HEK293 (cell line): ENCODE results near the gene CBY1.
A peak's percentile ranks its signal among the peaks of the same experiment; 100 is the strongest.

Source experiments
- FEZF1 ChIP-seq: fragments of 450-650 bp; formaldehyde crosslinking; IDR thresholded peaks from 2 replicates; pipeline ENCODE4 v1.5.1; 2016; ENCODE audit warnings: missing biosample characterization, missing genetic modification characterization
- GLI2 ChIP-seq: fragments of 450-650 bp; formaldehyde crosslinking; IDR thresholded peaks from 2 replicates; pipeline ENCODE4; 2017; ENCODE audit warnings: missing biosample characterization, missing genetic modification characterization, low read depth, borderline replicate concordance
- KLF10 ChIP-seq: fragments of 450-650 bp; IDR thresholded peaks from 2 replicates; pipeline ENCODE4 v1.5.1; 2018; ENCODE audit warnings: missing biosample characterization, mild to moderate bottlenecking, missing genetic modification characterization
- OVOL3 ChIP-seq: fragments of 450-650 bp; formaldehyde crosslinking; IDR thresholded peaks from 2 replicates; pipeline ENCODE4 v1.5.1; 2016; ENCODE audit warnings: missing biosample characterization, missing genetic modification characterization
- RBAK ChIP-seq: fragments of 450-650 bp; formaldehyde crosslinking; IDR thresholded peaks from 2 replicates; pipeline ENCODE4 v1.5.1; 2016; ENCODE audit warnings: missing biosample characterization, missing genetic modification characterization
- SP2 ChIP-seq: fragments of 450-650 bp; formaldehyde crosslinking; IDR thresholded peaks from 2 replicates; pipeline ENCODE4 v1.5.1; 2016; ENCODE audit warnings: missing biosample characterization, missing genetic modification characterization
- TRIM28 ChIP-seq: IDR thresholded peaks from 2 replicates; pipeline ENCODE4 v1.6.1; 2011; ENCODE audit warnings: low read length, control low read depth, borderline replicate concordance
- ZBTB20 ChIP-seq: fragments of 450-650 bp; formaldehyde crosslinking; IDR thresholded peaks from 2 replicates; pipeline ENCODE4 v1.5.1; 2016; ENCODE audit warnings: missing biosample characterization, missing genetic modification characterization
- ZBTB48 ChIP-seq: fragments of 450-650 bp; formaldehyde crosslinking; IDR thresholded peaks from 2 replicates; pipeline ENCODE4 v1.5.1; 2016; ENCODE audit warnings: missing biosample characterization, missing genetic modification characterization
- ZBTB7A ChIP-seq: fragments of 450-650 bp; formaldehyde crosslinking; IDR thresholded peaks from 2 replicates; pipeline ENCODE4 v1.5.1; 2016; ENCODE audit warnings: low read depth, missing biosample characterization, missing genetic modification characterization
- ZNF112 ChIP-seq: fragments of 450-650 bp; formaldehyde crosslinking; IDR thresholded peaks from 2 replicates; pipeline ENCODE4 v1.5.0; 2017; ENCODE audit warnings: missing biosample characterization, missing genetic modification characterization
- ZNF155 ChIP-seq: fragments of 450-650 bp; formaldehyde crosslinking; IDR thresholded peaks from 2 replicates; pipeline ENCODE4 v1.5.1; 2016; ENCODE audit warnings: missing biosample characterization, missing genetic modification characterization
- ZNF184 ChIP-seq: fragments of 450-650 bp; IDR thresholded peaks from 2 replicates; pipeline ENCODE4 v1.5.1; 2018; ENCODE audit warnings: missing biosample characterization, mild to moderate bottlenecking, missing genetic modification characterization
- ZNF2 ChIP-seq: fragments of 450-650 bp; formaldehyde crosslinking; IDR thresholded peaks from 2 replicates; pipeline ENCODE4 v1.5.1; 2016; ENCODE audit warnings: missing biosample characterization, missing genetic modification characterization
- ZNF202 ChIP-seq: fragments of 450-650 bp; formaldehyde crosslinking; IDR thresholded peaks from 2 replicates; pipeline ENCODE4 v1.5.1; 2016; ENCODE audit warnings: missing biosample characterization, missing genetic modification characterization, borderline replicate concordance
- ZNF211 ChIP-seq: fragments of 450-650 bp; formaldehyde crosslinking; IDR thresholded peaks from 2 replicates; pipeline ENCODE4 v1.5.1; 2016; ENCODE audit warnings: low read depth, missing biosample characterization, missing genetic modification characterization
- ZNF248 ChIP-seq: fragments of 450-650 bp; formaldehyde crosslinking; IDR thresholded peaks from 2 replicates; pipeline ENCODE4 v1.5.1; 2017; ENCODE audit warnings: missing biosample characterization, missing genetic modification characterization
- ZNF501 ChIP-seq: fragments of 450-650 bp; formaldehyde crosslinking; IDR thresholded peaks from 2 replicates; pipeline ENCODE4 v1.5.1; 2016; ENCODE audit warnings: missing biosample characterization, missing genetic modification characterization
- ZNF548 ChIP-seq: fragments of 450-650 bp; formaldehyde crosslinking; IDR thresholded peaks from 2 replicates; pipeline ENCODE4 v1.5.1; 2016; ENCODE audit warnings: missing biosample characterization, missing genetic modification characterization
- ZNF549 ChIP-seq: fragments of 450-650 bp; IDR thresholded peaks from 2 replicates; pipeline ENCODE4 v1.5.1; 2018; ENCODE audit warnings: missing biosample characterization, missing genetic modification characterization, mild to moderate bottlenecking, inconsistent platforms, moderate library complexity
- ZNF555 ChIP-seq: fragments of 450-650 bp; formaldehyde crosslinking; conservative IDR thresholded peaks from 2 replicates; pipeline ENCODE4 v1.5.1; 2017; ENCODE audit warnings: missing biosample characterization, mild to moderate bottlenecking, missing genetic modification characterization, inconsistent platforms
- ZNF561 ChIP-seq: fragments of 450-650 bp; IDR thresholded peaks from 2 replicates; pipeline ENCODE4 v1.5.1; 2018; ENCODE audit warnings: missing biosample characterization, missing genetic modification characterization, borderline replicate concordance
- ZNF626 ChIP-seq: fragments of 450-650 bp; sonication (Bioruptor Pico); formaldehyde crosslinking; IDR thresholded peaks from 2 replicates; pipeline ENCODE4 v1.5.1; 2018; ENCODE audit warnings: missing biosample characterization, missing genetic modification characterization, inconsistent platforms
- ZNF660 ChIP-seq: fragments of 450-650 bp; IDR thresholded peaks from 2 replicates; pipeline ENCODE4 v1.5.1; 2018; ENCODE audit warnings: missing biosample characterization, mild to moderate bottlenecking, missing genetic modification characterization
- ZNF843 ChIP-seq: fragments of 450-650 bp; formaldehyde crosslinking; IDR thresholded peaks from 2 replicates; pipeline ENCODE4 v1.5.1; 2016; ENCODE audit warnings: missing biosample characterization, missing genetic modification characterization
- ZXDB ChIP-seq: fragments of 450-650 bp; formaldehyde crosslinking; IDR thresholded peaks from 2 replicates; pipeline ENCODE4 v1.5.1; 2016; ENCODE audit warnings: missing biosample characterization, missing genetic modification characterization
- TF ChIP-seq, protein P1 (sequence below): fragments of 450-650 bp; formaldehyde crosslinking; IDR thresholded peaks from 2 replicates; pipeline ENCODE4 v1.5.1; 2017; ENCODE audit warnings: missing biosample characterization, missing genetic modification characterization
- TF ChIP-seq, protein P2 (sequence below): fragments of 450-650 bp; formaldehyde crosslinking; IDR thresholded peaks from 2 replicates; pipeline ENCODE4 v1.5.1; 2016; ENCODE audit warnings: missing biosample characterization, missing genetic modification characterization
- TF ChIP-seq, protein P3 (sequence below): fragments of 450-650 bp; formaldehyde crosslinking; IDR thresholded peaks from 2 replicates; pipeline ENCODE4 v1.5.1; 2017; ENCODE audit warnings: missing biosample characterization, missing genetic modification characterization
- TF ChIP-seq, protein P4 (sequence below): fragments of 450-650 bp; formaldehyde crosslinking; IDR thresholded peaks from 2 replicates; pipeline ENCODE4 v1.5.1; 2017; ENCODE audit warnings: missing biosample characterization, missing genetic modification characterization
- TF ChIP-seq, protein P5 (sequence below): fragments of 450-650 bp; formaldehyde crosslinking; IDR thresholded peaks from 2 replicates; pipeline ENCODE4 v1.5.1; 2016; ENCODE audit warnings: missing biosample characterization, missing genetic modification characterization, borderline replicate concordance

Gene CBY1

DNA sequence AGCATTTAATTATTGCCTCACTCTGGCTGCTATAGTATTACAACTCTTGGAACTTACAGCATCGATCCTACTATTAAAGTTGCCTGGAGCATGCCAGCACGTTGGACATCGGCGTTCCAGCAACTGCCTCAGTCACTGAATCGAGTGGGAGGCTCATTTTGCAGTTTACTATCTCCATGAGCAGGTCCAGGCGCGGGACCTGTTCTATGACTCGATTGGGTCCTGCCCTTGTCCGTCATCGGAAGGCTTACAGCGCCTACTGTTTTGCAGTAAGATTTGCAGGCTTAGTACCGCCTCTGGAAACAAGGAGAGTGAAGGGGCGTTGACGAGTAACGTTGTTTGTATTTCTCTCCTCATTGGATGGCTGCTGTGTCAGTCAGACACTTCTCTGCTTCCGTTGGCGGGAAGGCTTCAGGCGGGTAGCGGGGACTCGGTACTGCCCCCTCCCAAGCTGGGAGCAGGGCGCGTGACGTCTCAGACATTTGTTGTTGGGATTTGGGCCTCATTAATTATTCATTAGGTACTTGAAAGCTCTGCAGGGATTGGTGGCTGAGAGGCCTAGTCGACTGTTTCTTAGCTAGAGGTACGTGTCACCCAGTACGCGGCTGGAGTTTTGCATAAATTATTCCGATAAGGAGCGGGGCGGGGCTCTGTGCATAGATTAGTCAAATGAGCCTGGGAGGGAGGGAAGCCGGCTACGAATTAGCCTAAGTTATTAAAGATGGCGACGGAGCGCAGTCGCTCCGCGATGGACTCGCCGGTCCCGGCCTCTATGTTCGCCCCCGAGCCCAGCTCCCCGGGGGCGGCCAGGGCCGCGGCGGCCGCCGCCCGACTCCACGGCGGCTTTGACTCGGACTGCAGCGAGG, 49.0 kb downstream of the CBY1 start, which contains the start of gene GTPBP1 (continued):
- TF ChIP-seq, protein P1, sequence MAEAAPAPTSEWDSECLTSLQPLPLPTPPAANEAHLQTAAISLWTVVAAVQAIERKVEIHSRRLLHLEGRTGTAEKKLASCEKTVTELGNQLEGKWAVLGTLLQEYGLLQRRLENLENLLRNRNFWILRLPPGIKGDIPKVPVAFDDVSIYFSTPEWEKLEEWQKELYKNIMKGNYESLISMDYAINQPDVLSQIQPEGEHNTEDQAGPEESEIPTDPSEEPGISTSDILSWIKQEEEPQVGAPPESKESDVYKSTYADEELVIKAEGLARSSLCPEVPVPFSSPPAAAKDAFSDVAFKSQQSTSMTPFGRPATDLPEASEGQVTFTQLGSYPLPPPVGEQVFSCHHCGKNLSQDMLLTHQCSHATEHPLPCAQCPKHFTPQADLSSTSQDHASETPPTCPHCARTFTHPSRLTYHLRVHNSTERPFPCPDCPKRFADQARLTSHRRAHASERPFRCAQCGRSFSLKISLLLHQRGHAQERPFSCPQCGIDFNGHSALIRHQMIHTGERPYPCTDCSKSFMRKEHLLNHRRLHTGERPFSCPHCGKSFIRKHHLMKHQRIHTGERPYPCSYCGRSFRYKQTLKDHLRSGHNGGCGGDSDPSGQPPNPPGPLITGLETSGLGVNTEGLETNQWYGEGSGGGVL (tag by site-specific recombination) = no peak
- TF ChIP-seq OVOL3 (tag by site-specific recombination) (no peak), ZNF549 (tag by site-specific recombination) (no peak), ZBTB7A (no peak), ZBTB48 (tag by site-specific recombination) (no peak), ZNF112 (tag by site-specific recombination) (no peak), ZNF202 (tag by site-specific recombination) (no peak), ZBTB20 (tag by site-specific recombination) (no peak), SP2 (tag by site-specific recombination) (peak; percentile 100), ZNF555 (tag by site-specific recombination) (no peak), ZXDB (tag by site-specific recombination) (peak; percentile 78), KLF10 (tag by site-specific recombination) (peak; percentile 55), TRIM28 (peak; percentile 79), ZNF501 (tag by site-specific recombination) (no peak), ZNF2 (peak; percentile 91; the same call in 1 of the 2 replicates), ZNF155 (tag by site-specific recombination) (no peak), ZNF548 (tag by site-specific recombination) (no peak), ZNF248 (tag by site-specific recombination) (no peak), ZNF561 (tag by site-specific recombination) (0 out of 2 replicates have a peak, but pooled peaks have one; percentile 34), RBAK (tag by site-specific recombination) (no peak), FEZF1 (tag by site-specific recombination) (peak; percentile 78), ZNF211 (tag by site-specific recombination) (no peak), ZNF626 (tag by site-specific recombination) (no peak), ZNF843 (tag by site-specific recombination) (no peak), ZNF184 (no peak), ZNF660 (peak; percentile 87), GLI2 (tag by site-specific recombination) (no peak)
- TF ChIP-seq, protein P2, sequence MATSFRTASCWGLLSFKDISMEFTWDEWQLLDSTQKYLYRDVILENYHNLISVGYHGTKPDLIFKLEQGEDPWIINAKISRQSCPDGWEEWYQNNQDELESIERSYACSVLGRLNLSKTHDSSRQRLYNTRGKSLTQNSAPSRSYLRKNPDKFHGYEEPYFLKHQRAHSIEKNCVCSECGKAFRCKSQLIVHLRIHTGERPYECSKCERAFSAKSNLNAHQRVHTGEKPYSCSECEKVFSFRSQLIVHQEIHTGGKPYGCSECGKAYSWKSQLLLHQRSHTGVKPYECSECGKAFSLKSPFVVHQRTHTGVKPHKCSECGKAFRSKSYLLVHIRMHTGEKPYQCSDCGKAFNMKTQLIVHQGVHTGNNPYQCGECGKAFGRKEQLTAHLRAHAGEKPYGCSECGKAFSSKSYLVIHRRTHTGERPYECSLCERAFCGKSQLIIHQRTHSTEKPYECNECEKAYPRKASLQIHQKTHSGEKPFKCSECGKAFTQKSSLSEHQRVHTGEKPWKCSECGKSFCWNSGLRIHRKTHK = no peak
- TF ChIP-seq, protein P3, sequence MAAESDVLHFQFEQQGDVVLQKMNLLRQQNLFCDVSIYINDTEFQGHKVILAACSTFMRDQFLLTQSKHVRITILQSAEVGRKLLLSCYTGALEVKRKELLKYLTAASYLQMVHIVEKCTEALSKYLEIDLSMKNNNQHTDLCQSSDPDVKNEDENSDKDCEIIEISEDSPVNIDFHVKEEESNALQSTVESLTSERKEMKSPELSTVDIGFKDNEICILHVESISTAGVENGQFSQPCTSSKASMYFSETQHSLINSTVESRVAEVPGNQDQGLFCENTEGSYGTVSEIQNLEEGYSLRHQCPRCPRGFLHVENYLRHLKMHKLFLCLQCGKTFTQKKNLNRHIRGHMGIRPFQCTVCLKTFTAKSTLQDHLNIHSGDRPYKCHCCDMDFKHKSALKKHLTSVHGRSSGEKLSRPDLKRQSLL (tag by site-specific recombination) = peak; percentile 47; the same call in 1 of the 2 replicates
- TF ChIP-seq, protein P4, sequence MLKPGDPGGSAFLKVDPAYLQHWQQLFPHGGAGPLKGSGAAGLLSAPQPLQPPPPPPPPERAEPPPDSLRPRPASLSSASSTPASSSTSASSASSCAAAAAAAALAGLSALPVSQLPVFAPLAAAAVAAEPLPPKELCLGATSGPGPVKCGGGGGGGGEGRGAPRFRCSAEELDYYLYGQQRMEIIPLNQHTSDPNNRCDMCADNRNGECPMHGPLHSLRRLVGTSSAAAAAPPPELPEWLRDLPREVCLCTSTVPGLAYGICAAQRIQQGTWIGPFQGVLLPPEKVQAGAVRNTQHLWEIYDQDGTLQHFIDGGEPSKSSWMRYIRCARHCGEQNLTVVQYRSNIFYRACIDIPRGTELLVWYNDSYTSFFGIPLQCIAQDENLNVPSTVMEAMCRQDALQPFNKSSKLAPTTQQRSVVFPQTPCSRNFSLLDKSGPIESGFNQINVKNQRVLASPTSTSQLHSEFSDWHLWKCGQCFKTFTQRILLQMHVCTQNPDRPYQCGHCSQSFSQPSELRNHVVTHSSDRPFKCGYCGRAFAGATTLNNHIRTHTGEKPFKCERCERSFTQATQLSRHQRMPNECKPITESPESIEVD = no peak
- TF ChIP-seq, protein P5, sequence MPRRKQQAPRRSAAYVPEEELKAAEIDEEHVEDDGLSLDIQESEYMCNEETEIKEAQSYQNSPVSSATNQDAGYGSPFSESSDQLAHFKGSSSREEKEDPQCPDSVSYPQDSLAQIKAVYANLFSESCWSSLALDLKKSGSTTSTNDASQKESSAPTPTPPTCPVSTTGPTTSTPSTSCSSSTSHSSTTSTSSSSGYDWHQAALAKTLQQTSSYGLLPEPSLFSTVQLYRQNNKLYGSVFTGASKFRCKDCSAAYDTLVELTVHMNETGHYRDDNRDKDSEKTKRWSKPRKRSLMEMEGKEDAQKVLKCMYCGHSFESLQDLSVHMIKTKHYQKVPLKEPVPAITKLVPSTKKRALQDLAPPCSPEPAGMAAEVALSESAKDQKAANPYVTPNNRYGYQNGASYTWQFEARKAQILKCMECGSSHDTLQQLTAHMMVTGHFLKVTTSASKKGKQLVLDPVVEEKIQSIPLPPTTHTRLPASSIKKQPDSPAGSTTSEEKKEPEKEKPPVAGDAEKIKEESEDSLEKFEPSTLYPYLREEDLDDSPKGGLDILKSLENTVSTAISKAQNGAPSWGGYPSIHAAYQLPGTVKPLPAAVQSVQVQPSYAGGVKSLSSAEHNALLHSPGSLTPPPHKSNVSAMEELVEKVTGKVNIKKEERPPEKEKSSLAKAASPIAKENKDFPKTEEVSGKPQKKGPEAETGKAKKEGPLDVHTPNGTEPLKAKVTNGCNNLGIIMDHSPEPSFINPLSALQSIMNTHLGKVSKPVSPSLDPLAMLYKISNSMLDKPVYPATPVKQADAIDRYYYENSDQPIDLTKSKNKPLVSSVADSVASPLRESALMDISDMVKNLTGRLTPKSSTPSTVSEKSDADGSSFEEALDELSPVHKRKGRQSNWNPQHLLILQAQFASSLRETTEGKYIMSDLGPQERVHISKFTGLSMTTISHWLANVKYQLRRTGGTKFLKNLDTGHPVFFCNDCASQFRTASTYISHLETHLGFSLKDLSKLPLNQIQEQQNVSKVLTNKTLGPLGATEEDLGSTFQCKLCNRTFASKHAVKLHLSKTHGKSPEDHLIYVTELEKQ = no peak
